Ishikawa (cell line): ENCODE results near the gene TAF1C.

Experiments
- CEBPB ChIP-seq: IDR thresholded peaks from 2 replicates; pipeline ENCODE4 v1.6.1; 2012
- CREB1 ChIP-seq: IDR thresholded peaks from 2 replicates; pipeline ENCODE4 v1.6.1; 2012; ENCODE audit warnings: low read depth
- EGR1 ChIP-seq: IDR thresholded peaks from 2 replicates; pipeline ENCODE4 v1.6.1; 2012
- EP300 ChIP-seq: IDR thresholded peaks from 2 replicates; pipeline ENCODE4 v1.6.1; 2012; ENCODE audit warnings: borderline replicate concordance
- FOXM1 ChIP-seq: IDR thresholded peaks from 2 replicates; pipeline ENCODE4 v1.6.1; 2012; ENCODE audit warnings: low read depth, borderline replicate concordance
- MAX ChIP-seq: IDR thresholded peaks from 2 replicates; pipeline ENCODE4 v1.6.1; 2012
- NFIC ChIP-seq: IDR thresholded peaks from 2 replicates; pipeline ENCODE4 v1.6.1; 2012
- RAD21 ChIP-seq: IDR thresholded peaks from 2 replicates; pipeline ENCODE4 v1.6.1; 2012; ENCODE audit warnings: low read depth
- TAF1 ChIP-seq: IDR thresholded peaks from 2 replicates; pipeline ENCODE4 v1.6.1; 2012; ENCODE audit warnings: low read depth, mild to moderate bottlenecking
- TCF12 ChIP-seq: IDR thresholded peaks from 2 replicates; pipeline ENCODE4 v1.6.1; 2012; ENCODE audit warnings: low read depth
- TEAD4 ChIP-seq: IDR thresholded peaks from 2 replicates; pipeline ENCODE4 v1.6.1; 2012
- YY1 ChIP-seq: IDR thresholded peaks from 2 replicates; pipeline ENCODE4 v1.6.1; 2012; ENCODE audit warnings: low read depth
- ZBTB7A ChIP-seq: IDR thresholded peaks from 2 replicates; pipeline ENCODE4 v1.6.1; 2012; ENCODE audit warnings: low read depth
- TF ChIP-seq, protein P1 (sequence below): IDR thresholded peaks from 2 replicates; pipeline ENCODE4 v1.6.1; 2012; ENCODE audit warnings: low read depth, mild to moderate bottlenecking
- TF ChIP-seq, protein P2 (sequence below): IDR thresholded peaks from 2 replicates; pipeline ENCODE4 v1.6.1; 2012

The TAF1C gene

GRCh38 chr16:84166796-84167695 lies 19.8 kb downstream of the TAF1C start:
- no peak for TF ChIP-seq NFIC
- TF ChIP-seq EP300: no peak
- no peak for TF ChIP-seq EGR1
- TF ChIP-seq, protein P1, sequence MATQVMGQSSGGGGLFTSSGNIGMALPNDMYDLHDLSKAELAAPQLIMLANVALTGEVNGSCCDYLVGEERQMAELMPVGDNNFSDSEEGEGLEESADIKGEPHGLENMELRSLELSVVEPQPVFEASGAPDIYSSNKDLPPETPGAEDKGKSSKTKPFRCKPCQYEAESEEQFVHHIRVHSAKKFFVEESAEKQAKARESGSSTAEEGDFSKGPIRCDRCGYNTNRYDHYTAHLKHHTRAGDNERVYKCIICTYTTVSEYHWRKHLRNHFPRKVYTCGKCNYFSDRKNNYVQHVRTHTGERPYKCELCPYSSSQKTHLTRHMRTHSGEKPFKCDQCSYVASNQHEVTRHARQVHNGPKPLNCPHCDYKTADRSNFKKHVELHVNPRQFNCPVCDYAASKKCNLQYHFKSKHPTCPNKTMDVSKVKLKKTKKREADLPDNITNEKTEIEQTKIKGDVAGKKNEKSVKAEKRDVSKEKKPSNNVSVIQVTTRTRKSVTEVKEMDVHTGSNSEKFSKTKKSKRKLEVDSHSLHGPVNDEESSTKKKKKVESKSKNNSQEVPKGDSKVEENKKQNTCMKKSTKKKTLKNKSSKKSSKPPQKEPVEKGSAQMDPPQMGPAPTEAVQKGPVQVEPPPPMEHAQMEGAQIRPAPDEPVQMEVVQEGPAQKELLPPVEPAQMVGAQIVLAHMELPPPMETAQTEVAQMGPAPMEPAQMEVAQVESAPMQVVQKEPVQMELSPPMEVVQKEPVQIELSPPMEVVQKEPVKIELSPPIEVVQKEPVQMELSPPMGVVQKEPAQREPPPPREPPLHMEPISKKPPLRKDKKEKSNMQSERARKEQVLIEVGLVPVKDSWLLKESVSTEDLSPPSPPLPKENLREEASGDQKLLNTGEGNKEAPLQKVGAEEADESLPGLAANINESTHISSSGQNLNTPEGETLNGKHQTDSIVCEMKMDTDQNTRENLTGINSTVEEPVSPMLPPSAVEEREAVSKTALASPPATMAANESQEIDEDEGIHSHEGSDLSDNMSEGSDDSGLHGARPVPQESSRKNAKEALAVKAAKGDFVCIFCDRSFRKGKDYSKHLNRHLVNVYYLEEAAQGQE: no peak
- TF ChIP-seq, protein P2, sequence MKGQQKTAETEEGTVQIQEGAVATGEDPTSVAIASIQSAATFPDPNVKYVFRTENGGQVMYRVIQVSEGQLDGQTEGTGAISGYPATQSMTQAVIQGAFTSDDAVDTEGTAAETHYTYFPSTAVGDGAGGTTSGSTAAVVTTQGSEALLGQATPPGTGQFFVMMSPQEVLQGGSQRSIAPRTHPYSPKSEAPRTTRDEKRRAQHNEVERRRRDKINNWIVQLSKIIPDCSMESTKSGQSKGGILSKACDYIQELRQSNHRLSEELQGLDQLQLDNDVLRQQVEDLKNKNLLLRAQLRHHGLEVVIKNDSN: no peak
- no peak for TF ChIP-seq CEBPB
- TF ChIP-seq TEAD4: no peak
- no peak for TF ChIP-seq CREB1
- TF ChIP-seq YY1: no peak
- no peak for TF ChIP-seq TCF12
- no peak for TF ChIP-seq RAD21
- TF ChIP-seq TAF1: no peak
- TF ChIP-seq MAX: no peak

DNA sequence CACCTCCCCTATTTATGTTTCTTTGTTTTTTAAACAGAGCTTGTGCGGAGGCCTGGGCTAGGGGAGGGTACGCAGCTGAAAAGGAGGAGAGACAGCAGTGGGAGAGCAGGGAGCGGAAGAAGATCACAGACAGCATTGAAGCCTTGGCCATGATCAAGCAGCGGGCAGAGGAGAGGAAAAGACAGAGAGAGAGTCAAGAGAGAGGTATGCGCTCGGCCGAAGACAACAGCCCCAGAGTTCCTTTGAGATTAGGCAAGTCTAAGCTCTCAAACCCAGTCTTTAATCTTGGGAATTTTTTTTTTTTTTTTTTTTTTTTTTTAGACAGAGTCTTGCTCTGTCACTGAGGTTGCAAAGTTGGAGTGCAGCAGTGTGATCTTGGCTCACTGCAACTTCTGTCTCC lies 21.1 kb downstream of the TAF1C start:
- TF ChIP-seq RAD21 (no peak), NFIC (no peak), YY1 (no peak), EP300 (no peak), CEBPB (no peak), MAX (no peak)
- TF ChIP-seq, protein P2: no peak

GRCh38 chr16:84161801-84162200 lies 25.1 kb downstream of the TAF1C start:
- no peak for TF ChIP-seq EGR1
- no peak for TF ChIP-seq CREB1
- no peak for TF ChIP-seq TCF12
- TF ChIP-seq EP300: no peak
- TF ChIP-seq CEBPB: no peak
- TF ChIP-seq YY1: no peak
- TF ChIP-seq TAF1: no peak
- TF ChIP-seq, protein P2: no peak
- TF ChIP-seq NFIC: no peak
- no peak for TF ChIP-seq RAD21

DNA sequence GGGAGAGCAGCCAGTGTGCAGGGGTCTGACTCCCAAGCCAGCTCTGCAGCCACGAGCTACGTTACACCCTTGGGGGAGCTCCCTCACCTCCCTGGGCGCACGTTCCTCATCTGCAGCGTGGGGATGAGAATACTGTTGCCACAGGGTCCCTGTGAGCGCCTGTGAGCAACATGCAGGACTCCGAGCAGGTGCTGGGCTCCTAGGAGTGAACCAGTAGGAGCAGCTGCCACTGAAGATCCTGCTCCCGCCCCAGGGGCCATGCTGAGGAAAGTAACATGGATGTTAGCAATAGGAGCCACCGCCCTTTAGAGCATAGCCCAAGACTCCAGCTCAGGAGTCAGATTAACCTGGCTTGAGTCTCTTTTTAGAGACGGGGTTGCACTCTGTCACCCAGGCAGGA lies 25.8 kb downstream of the TAF1C start:
- no peak for TF ChIP-seq FOXM1
- no peak for TF ChIP-seq NFIC
- TF ChIP-seq TAF1: no peak
- TF ChIP-seq, protein P1: no peak
- TF ChIP-seq MAX: no peak
- no peak for TF ChIP-seq CEBPB
- TF ChIP-seq, protein P2: no peak
- TF ChIP-seq ZBTB7A: no peak
- no peak for TF ChIP-seq TEAD4
- no peak for TF ChIP-seq YY1
- no peak for TF ChIP-seq EGR1
- no peak for TF ChIP-seq EP300
- TF ChIP-seq RAD21: no peak
- no peak for TF ChIP-seq CREB1
- TF ChIP-seq TCF12: no peak

DNA sequence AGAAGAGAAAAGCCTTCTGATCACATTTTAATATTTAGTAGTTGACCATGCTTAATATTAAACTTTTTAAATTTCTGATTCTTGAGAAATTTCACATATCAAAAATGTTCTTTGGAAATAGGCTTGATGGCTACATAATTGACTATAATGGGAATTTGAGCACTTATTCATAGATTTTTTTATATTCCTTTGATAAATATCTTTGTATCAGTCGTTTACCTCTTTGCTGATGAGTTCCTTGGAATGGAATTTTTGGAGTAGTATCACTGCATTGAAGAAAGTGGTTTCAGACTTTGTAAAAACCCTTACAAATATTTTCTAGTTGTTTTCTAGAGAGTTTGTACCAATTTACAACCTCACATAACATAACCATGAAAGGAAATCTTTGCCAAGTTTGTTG lies 27.1 kb downstream of the TAF1C start:
- TF ChIP-seq TEAD4: no peak
- TF ChIP-seq CREB1: no peak
- no peak for TF ChIP-seq EGR1
- TF ChIP-seq, protein P1: no peak
- TF ChIP-seq, protein P2: no peak
- no peak for TF ChIP-seq FOXM1
- TF ChIP-seq CEBPB: no peak
- no peak for TF ChIP-seq TAF1
- no peak for TF ChIP-seq EP300
- TF ChIP-seq RAD21: no peak
- TF ChIP-seq ZBTB7A: no peak
- TF ChIP-seq TCF12: no peak
- no peak for TF ChIP-seq YY1
- no peak for TF ChIP-seq NFIC
- TF ChIP-seq MAX: no peak
